Osteocyte (in vitro differentiated cells): ENCODE measurements around the gene AKNA. TPM values are rescaled to one million over a fixed set of nuclear protein-coding genes. Genes with fewer than 3 reads are reported as not detected.
A peak's percentile ranks its signal among the peaks of the same experiment; 100 is the strongest.
"Not testable (repeated sequence)": the region's sequence is repeated elsewhere in the genome, so short reads cannot be mapped to it uniquely, and the experiment has no call there.

ENCODE experiments used
- DNase-seq: peaks from one replicate; pipeline ENCODE4 v3.0.0; 2021; ENCODE audit warnings: mixed read lengths; ENCODE audit not compliant: unreplicated experiment; ENCODE audit errors: extremely low spot score
- H3K27ac Mint-ChIP-seq: one replicate; pipeline ENCODE4 v1.8.0; 2021; ENCODE audit warnings: mild to moderate bottlenecking, mixed read lengths; ENCODE audit not compliant: unreplicated experiment
- H3K27me3 Mint-ChIP-seq: one replicate; pipeline ENCODE4 v1.8.0; 2021; ENCODE audit warnings: mixed read lengths; ENCODE audit not compliant: unreplicated experiment
- H3K36me3 Mint-ChIP-seq: one replicate; pipeline ENCODE4 v1.8.0; 2021; ENCODE audit warnings: mixed read lengths; ENCODE audit not compliant: unreplicated experiment
- H3K4me1 Mint-ChIP-seq: one replicate; pipeline ENCODE4 v1.8.0; 2021; ENCODE audit warnings: mixed read lengths; ENCODE audit not compliant: unreplicated experiment
- H3K4me3 Mint-ChIP-seq: one replicate; pipeline ENCODE4 v1.8.0; 2021; ENCODE audit warnings: mild to moderate bottlenecking, moderate library complexity, mixed read lengths; ENCODE audit not compliant: unreplicated experiment
- H3K9me3 Mint-ChIP-seq: one replicate; pipeline ENCODE4 v1.8.0; 2021; ENCODE audit warnings: mixed read lengths; ENCODE audit not compliant: unreplicated experiment
- CTCF ChIP-seq: fragments of 200-600 bp; sonication (generic); IDR thresholded peaks from 2 replicates; pipeline ENCODE4 v1.5.0; 2021; ENCODE audit warnings: antibody characterized with exemption, mild to moderate bottlenecking, moderate library complexity
- total RNA-seq: library from RNA; stranded (reverse); gene quantifications from 2 replicates; pipeline ENCODE4 v1.2.1, GENCODE V29; 2021

Gene AKNA
- total RNA-seq, 1 donor from 2014 or later: 36.0 TPM

DNA sequence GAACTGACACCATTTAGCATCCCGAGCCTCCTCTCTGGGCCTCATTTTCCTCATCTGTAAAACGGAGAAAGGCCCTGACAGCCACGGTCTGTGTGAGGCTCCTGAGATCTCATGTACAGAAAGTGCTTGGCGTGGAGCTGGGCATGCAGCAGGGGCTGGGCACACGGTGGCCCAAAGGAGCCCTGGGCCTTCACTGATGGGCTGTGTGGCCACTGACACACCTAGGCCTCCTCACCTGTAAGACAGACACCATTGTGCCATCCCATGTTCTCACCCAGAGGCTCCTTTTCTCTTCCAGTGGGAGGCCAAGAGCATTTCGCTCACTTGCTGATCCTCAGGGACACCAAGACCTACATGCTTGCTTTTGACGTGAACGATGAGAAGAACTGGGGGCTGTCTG lies 63.3 kb downstream of the AKNA start:
- no peaks in the 10 kb centered on the region for H3K9me3 Mint-ChIP-seq
- H3K27ac Mint-ChIP-seq: no peak overlapping the region
- no peak overlapping the region for H3K4me3 Mint-ChIP-seq
- no peak for TF ChIP-seq CTCF
- no peaks in the 10 kb centered on the region for H3K27me3 Mint-ChIP-seq
- H3K36me3 Mint-ChIP-seq: no peaks in the 10 kb centered on the region
- no peaks in the 10 kb centered on the region for H3K4me1 Mint-ChIP-seq
- peak; percentile 91 for DNase-seq

- H3K4me1 Mint-ChIP-seq, H3K9me3 Mint-ChIP-seq, H3K27me3 Mint-ChIP-seq, H3K4me3 Mint-ChIP-seq, H3K36me3 Mint-ChIP-seq, H3K27ac Mint-ChIP-seq: not testable (repeated sequence)
- DNase-seq: peak; percentile 90
Observed at GRCh38 chr9:114323849-114324248, 63.9 kb downstream of the AKNA start.

GRCh38 chr9:114322831-114323531 lies 64.8 kb downstream of the AKNA start, which contains the start of gene ORM1:
ORM1 (plus strand) TSS chr9:114323098; CDS start chr9:114323134, 36 bp downstream.
- H3K27ac Mint-ChIP-seq, H3K4me3 Mint-ChIP-seq, H3K4me1 Mint-ChIP-seq, DNase-seq, H3K9me3 Mint-ChIP-seq, H3K27me3 Mint-ChIP-seq, H3K36me3 Mint-ChIP-seq: not testable (repeated sequence)

DNA sequence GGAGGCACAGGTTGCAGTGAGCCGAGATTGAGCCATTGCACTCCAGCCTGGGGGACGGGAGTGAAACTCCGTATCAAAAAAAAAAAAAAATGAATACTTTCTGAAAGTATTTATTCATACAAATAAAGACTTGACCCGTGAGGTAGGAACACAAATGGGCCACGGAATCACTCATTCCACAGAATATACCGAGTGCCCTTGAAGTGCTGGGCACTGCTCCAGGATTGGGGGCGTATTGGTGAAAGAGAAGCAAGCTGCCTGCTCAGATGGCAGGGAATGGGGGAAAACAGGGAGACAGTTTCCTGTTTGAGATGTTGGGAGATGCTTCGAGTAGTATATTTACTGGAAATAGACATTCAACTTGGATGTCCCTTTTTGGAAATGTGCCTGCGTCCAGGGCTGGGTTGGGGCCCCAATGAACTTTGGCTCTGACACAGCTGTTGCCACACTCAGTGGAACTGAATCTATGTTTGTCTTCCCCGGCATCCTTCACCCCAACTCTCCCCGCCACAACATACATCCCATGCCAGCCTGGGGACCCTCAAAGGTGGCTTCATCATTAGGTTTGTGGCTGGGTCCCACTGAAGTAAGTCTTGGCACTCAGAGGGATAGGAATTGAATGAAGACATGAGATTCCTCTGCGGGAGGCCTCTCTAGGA lies 65.5 kb downstream of the AKNA start:
- not testable (repeated sequence) for H3K27ac Mint-ChIP-seq, H3K4me3 Mint-ChIP-seq, H3K4me1 Mint-ChIP-seq, H3K27me3 Mint-ChIP-seq, H3K9me3 Mint-ChIP-seq, DNase-seq, H3K36me3 Mint-ChIP-seq

DNA sequence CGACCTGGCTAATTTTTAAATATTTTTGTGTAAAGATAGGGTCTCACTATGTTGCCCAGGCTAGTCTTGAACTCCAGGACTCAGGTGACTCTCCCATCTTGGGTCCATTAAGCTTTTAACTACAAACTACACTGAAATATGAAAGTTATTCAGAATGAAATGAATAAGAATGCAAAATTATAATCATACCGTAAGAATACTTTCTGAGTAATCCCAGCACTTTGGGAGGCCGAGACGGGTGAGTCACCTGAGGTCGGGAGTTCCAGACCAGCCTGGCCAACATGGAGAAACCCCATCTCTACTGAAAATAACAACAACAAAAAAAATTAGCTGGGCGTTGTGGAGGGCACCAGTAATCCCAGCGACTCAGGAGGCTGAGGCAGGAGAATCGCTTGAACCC lies 66.0 kb downstream of the AKNA start:
- no peaks in the 10 kb centered on the region for H3K9me3 Mint-ChIP-seq
- peaks cover 10% of the 10 kb centered on the region for H3K4me1 Mint-ChIP-seq
- no peaks in the 10 kb centered on the region for H3K36me3 Mint-ChIP-seq
- no peak for DNase-seq
- no peak overlapping the region for H3K27ac Mint-ChIP-seq
- no peak for TF ChIP-seq CTCF
- peaks cover 4% of the 10 kb centered on the region for H3K27me3 Mint-ChIP-seq
- no peak overlapping the region for H3K4me3 Mint-ChIP-seq

- not testable (repeated sequence) for H3K4me1 Mint-ChIP-seq, H3K36me3 Mint-ChIP-seq, H3K27me3 Mint-ChIP-seq, H3K27ac Mint-ChIP-seq, DNase-seq, H3K4me3 Mint-ChIP-seq, H3K9me3 Mint-ChIP-seq
Observed at GRCh38 chr9:114320710-114321109, 67.1 kb downstream of the AKNA start.

DNA sequence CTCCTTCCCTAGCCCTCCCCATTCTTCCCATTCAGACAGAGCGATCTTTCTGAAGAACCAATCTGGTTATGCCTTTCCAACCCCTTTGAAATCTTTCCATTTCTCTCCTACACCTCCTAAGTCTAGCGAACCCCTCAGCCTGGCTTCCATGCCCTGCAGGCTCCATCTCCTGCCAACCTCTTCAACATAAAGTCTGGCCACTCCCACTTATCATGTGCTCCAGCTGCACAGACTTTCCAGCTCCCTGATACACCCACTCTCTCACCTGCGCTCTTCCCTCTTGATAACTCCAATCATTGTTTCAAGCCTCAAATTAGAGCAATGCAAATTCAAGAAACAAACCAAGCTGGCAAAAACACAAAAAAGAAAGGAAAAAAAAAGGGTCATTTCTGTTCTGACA lies 68.6 kb downstream of the AKNA start:
- no peak overlapping the region for H3K27ac Mint-ChIP-seq
- peak; percentile 23 for DNase-seq

More for the DNA sequence above, 68.6 kb downstream of the AKNA start:
- H3K9me3 Mint-ChIP-seq: no peaks in the 10 kb centered on the region
- no peak overlapping the region for H3K4me3 Mint-ChIP-seq
- H3K27me3 Mint-ChIP-seq: peaks cover 4% of the 10 kb centered on the region
- no peaks in the 10 kb centered on the region for H3K36me3 Mint-ChIP-seq
- peaks cover 10% of the 10 kb centered on the region for H3K4me1 Mint-ChIP-seq
- TF ChIP-seq CTCF: no peak
